HEK293 (cell line): ENCODE measurements around the gene MEIG1.

Source experiments
- CTCF ChIA-PET: fragments of 350-600 bp; formaldehyde crosslinking; extraction: SDS; loops from one replicate; lab custom pipeline; 2021; ENCODE audit warnings: antibody characterized with exemption; lab: Yijun Ruan, JAX
- POLR2A ChIA-PET: fragments of 300-600 bp; formaldehyde crosslinking; extraction: SDS; loops from one replicate; lab custom pipeline; 2020; ENCODE audit warnings: antibody characterized with exemption, inconsistent platforms; lab: Yijun Ruan, JAX
- H3K27ac ChIP-seq: fragments of 200-500 bp; sonication (Bioruptor generic); 2 replicates; pipeline ENCODE4 v1.5.1; 2014; ENCODE audit warnings: low read depth, low read length, control low read depth, inconsistent platforms; ENCODE audit errors: extremely low read depth
- H3K36me3 ChIP-seq, 2 experiments: fragments of 200-500 bp in 1 of 2; sonication (Bioruptor generic) in 1 of 2; 1 replicate in 1 of 2; 2 replicates in 1 of 2; pipeline ENCODE4 v1.5.1; 2014 to 2017; ENCODE audit warnings: inconsistent platforms in 2 of 2, low read length in 2 of 2; ENCODE audit not compliant: control insufficient read depth in 2 of 2, insufficient read depth in 1 of 2
- H3K4me1 ChIP-seq: fragments of 200-500 bp; sonication (Bioruptor generic); 2 replicates; pipeline ENCODE4 v1.5.1; 2014; ENCODE audit warnings: mild to moderate bottlenecking, low read length, inconsistent platforms; ENCODE audit not compliant: control insufficient read depth, insufficient read depth
- H3K4me3 ChIP-seq: 2 replicates; pipeline ENCODE4 v1.5.1; 2011; ENCODE audit warnings: low read depth, mild to moderate bottlenecking, control low read depth, low read length, moderate library complexity
- H3K9me3 ChIP-seq: fragments of 200-500 bp; sonication (Bioruptor generic); 2 replicates; pipeline ENCODE4 v1.5.1; 2014; ENCODE audit warnings: low read depth, low read length, inconsistent platforms; ENCODE audit not compliant: control insufficient read depth, insufficient read depth
- GLI4 ChIP-seq: fragments of 450-650 bp; formaldehyde crosslinking; IDR thresholded peaks from 2 replicates; pipeline ENCODE4 v1.5.1; 2016; ENCODE audit warnings: missing biosample characterization, missing genetic modification characterization
- MEIS1 ChIP-seq: sonication (generic); formaldehyde crosslinking; IDR thresholded peaks from 2 replicates; pipeline ENCODE4 v1.8.1; 2022; ENCODE audit warnings: missing genetic modification reagents, mild to moderate bottlenecking, borderline replicate concordance
- RBAK ChIP-seq: fragments of 450-650 bp; formaldehyde crosslinking; IDR thresholded peaks from 2 replicates; pipeline ENCODE4 v1.5.1; 2016; ENCODE audit warnings: missing biosample characterization, missing genetic modification characterization
- SP7 ChIP-seq: fragments of 450-650 bp; formaldehyde crosslinking; IDR thresholded peaks from 2 replicates; pipeline ENCODE4 v1.5.1; 2016; ENCODE audit warnings: missing biosample characterization, missing genetic modification characterization
- TRIM28 ChIP-seq: IDR thresholded peaks from 2 replicates; pipeline ENCODE4 v1.6.1; 2011; ENCODE audit warnings: low read length, control low read depth, borderline replicate concordance
- ZNF16 ChIP-seq: fragments of 450-650 bp; formaldehyde crosslinking; IDR thresholded peaks from 2 replicates; pipeline ENCODE4 v1.5.1; 2016; ENCODE audit warnings: low read depth, missing biosample characterization, missing genetic modification characterization
- ZNF239 ChIP-seq: fragments of 450-650 bp; formaldehyde crosslinking; IDR thresholded peaks from 2 replicates; pipeline ENCODE4 v1.5.1; 2016; ENCODE audit warnings: missing biosample characterization, missing genetic modification characterization
- ZNF335 ChIP-seq: fragments of 450-650 bp; formaldehyde crosslinking; conservative IDR thresholded peaks from 2 replicates; pipeline ENCODE4 v1.5.1; 2016; ENCODE audit warnings: missing biosample characterization, missing genetic modification characterization
- ZNF366 ChIP-seq: fragments of 450-650 bp; formaldehyde crosslinking; conservative IDR thresholded peaks from 2 replicates; pipeline ENCODE4 v1.5.1; 2016; ENCODE audit warnings: missing biosample characterization, missing genetic modification characterization
- ZNF530 ChIP-seq: fragments of 450-650 bp; formaldehyde crosslinking; IDR thresholded peaks from 2 replicates; pipeline ENCODE4 v1.5.1; 2016; ENCODE audit warnings: low read depth, missing biosample characterization, missing genetic modification characterization
- ZNF610 ChIP-seq: fragments of 450-650 bp; formaldehyde crosslinking; IDR thresholded peaks from 2 replicates; pipeline ENCODE4 v1.5.1; 2016; ENCODE audit warnings: missing biosample characterization, missing genetic modification characterization, borderline replicate concordance
- ZNF654 ChIP-seq: fragments of 450-650 bp; formaldehyde crosslinking; IDR thresholded peaks from 2 replicates; pipeline ENCODE4 v1.5.1; 2016; ENCODE audit warnings: low read depth, missing biosample characterization, missing genetic modification characterization
- TF ChIP-seq, protein P1 (sequence below): fragments of 450-650 bp; formaldehyde crosslinking; IDR thresholded peaks from 2 replicates; pipeline ENCODE4 v1.5.1; 2016; ENCODE audit warnings: missing biosample characterization, missing genetic modification characterization, low read depth
- TF ChIP-seq, protein P2 (sequence below): fragments of 450-650 bp; formaldehyde crosslinking; IDR thresholded peaks from 2 replicates; pipeline ENCODE4 v1.5.1; 2016; ENCODE audit warnings: missing biosample characterization, missing genetic modification characterization
- TF ChIP-seq, protein P3 (sequence below): sonication (generic); formaldehyde crosslinking; IDR thresholded peaks from 2 replicates; pipeline ENCODE4 v1.8.1; 2022; ENCODE audit warnings: mild to moderate bottlenecking, moderate library complexity, missing genetic modification reagents
- TF ChIP-seq, protein P4 (sequence below): fragments of 450-650 bp; formaldehyde crosslinking; IDR thresholded peaks from 2 replicates; pipeline ENCODE4 v1.5.1; 2017; ENCODE audit warnings: missing biosample characterization, missing genetic modification characterization
- TF ChIP-seq, protein P5 (sequence below): fragments of 450-650 bp; formaldehyde crosslinking; IDR thresholded peaks from 2 replicates; pipeline ENCODE4 v1.5.1; 2016; ENCODE audit warnings: missing biosample characterization, missing genetic modification characterization
- TF ChIP-seq, protein P6 (sequence below): fragments of 450-650 bp; formaldehyde crosslinking; IDR thresholded peaks from 2 replicates; pipeline ENCODE4 v1.5.1; 2017; ENCODE audit warnings: missing biosample characterization, missing genetic modification characterization
- TF ChIP-seq, protein P7 (sequence below): fragments of 450-650 bp; formaldehyde crosslinking; IDR thresholded peaks from 2 replicates; pipeline ENCODE4 v1.5.1; 2016; ENCODE audit warnings: missing biosample characterization, missing genetic modification characterization

MEIG1 gene

DNA sequence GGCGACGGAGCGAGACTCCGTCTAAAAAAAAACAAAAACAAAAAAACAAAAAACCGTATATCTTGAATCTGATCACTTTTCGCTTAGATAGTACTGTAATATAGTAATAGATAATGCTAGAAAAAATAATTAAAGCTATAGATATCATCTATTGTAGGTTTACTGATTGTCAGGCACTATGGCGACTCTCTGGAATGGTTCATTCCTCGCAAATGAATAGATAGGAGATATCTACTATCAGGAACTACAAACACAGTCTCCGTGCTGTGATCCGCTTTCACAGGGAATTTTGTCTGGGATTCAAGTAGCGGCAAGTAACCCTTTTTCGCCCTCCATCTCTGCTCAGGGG lies 342 bp upstream of the MEIG1 start (continued):
- TF ChIP-seq ZNF335 = peak; percentile 40
- TF ChIP-seq, protein P1, sequence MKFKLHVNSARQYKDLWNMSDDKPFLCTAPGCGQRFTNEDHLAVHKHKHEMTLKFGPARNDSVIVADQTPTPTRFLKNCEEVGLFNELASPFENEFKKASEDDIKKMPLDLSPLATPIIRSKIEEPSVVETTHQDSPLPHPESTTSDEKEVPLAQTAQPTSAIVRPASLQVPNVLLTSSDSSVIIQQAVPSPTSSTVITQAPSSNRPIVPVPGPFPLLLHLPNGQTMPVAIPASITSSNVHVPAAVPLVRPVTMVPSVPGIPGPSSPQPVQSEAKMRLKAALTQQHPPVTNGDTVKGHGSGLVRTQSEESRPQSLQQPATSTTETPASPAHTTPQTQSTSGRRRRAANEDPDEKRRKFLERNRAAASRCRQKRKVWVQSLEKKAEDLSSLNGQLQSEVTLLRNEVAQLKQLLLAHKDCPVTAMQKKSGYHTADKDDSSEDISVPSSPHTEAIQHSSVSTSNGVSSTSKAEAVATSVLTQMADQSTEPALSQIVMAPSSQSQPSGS = no peak

DNA sequence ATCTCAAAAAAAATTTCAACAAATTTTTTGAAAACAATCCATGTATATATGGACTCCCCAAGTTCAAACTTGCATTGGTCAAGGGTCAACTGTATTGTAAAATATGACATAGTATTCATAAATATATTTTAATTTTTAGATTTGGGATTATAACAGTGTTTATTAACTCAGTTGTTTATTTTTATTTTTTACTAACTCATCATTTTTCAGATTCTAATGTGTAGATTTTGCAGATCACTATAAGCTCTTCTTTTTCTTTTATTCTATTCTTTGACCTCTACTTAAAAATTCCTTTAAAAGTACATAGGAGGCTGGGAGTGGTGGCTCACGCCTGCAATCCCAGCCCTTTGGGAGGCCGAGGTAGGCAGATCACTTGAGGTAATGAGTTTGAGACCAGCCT lies 8.7 kb downstream of the MEIG1 start:
- Histone ChIP-seq H3K36me3 (no peaks in the 10 kb centered on the region), H3K4me1 (no peaks in the 10 kb centered on the region), H3K9me3 (no peaks in the 10 kb centered on the region), H3K27ac (no peak overlapping the region), H3K4me3 (no peak overlapping the region)
- ChIA-PET CTCF (no interaction called here), POLR2A (no interaction called here)
- TF ChIP-seq, protein P2, sequence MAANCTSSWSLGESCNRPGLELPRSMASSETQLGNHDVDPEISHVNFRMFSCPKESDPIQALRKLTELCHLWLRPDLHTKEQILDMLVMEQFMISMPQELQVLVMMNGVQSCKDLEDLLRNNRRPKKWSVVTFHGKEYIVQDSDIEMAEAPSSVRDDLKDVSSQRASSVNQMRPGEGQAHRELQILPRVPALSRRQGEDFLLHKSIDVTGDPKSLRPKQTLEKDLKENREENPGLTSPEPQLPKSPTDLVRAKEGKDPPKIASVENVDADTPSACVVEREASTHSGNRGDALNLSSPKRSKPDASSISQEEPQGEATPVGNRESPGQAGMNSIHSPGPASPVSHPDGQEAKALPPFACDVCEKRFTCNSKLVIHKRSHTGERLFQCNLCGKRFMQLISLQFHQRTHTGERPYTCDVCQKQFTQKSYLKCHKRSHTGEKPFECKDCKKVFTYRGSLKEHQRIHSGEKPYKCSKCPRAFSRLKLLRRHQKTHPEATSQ = no peak
- TF ChIP-seq, protein P3, sequence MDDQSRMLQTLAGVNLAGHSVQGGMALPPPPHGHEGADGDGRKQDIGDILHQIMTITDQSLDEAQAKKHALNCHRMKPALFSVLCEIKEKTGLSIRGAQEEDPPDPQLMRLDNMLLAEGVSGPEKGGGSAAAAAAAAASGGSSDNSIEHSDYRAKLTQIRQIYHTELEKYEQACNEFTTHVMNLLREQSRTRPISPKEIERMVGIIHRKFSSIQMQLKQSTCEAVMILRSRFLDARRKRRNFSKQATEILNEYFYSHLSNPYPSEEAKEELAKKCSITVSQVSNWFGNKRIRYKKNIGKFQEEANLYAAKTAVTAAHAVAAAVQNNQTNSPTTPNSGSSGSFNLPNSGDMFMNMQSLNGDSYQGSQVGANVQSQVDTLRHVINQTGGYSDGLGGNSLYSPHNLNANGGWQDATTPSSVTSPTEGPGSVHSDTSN = no peak
- TF ChIP-seq ZNF610 (tag by site-specific recombination) (no peak), ZNF16 (no peak), TRIM28 (no peak), RBAK (tag by site-specific recombination) (no peak), GLI4 (tag by site-specific recombination) (no peak), ZNF239 (tag by site-specific recombination) (no peak), SP7 (tag by site-specific recombination) (no peak), ZNF366 (no peak)

DNA sequence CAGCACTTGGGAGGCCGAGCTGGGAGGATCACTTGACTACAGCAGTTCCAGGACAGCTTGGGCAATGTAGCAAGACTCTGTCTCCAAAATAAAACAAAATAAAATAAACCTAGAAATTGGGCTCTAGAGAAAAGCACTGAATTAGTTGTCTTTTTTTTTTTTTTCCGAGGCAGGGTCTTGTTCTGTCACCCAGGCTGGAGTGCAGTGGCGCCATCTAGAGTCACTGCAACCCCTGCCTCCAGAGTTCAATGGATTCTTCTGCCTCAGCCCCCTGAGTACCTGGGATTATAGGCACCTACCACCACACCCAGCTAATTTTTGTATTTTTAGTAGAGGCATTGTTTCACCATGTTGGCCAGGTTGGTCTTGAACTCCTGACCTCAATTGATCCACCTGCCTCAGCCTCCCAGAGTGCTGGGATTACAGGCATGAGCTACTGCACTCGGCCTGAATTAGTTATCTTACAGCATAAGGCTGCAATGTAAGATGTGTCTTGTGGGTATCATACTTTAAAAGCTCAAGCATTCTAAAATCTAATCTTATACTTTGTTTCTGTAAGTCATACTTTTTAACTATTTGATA lies 12.8 kb downstream of the MEIG1 start:
- no peak overlapping the region for H3K27ac ChIP-seq
- TF ChIP-seq, protein P4, sequence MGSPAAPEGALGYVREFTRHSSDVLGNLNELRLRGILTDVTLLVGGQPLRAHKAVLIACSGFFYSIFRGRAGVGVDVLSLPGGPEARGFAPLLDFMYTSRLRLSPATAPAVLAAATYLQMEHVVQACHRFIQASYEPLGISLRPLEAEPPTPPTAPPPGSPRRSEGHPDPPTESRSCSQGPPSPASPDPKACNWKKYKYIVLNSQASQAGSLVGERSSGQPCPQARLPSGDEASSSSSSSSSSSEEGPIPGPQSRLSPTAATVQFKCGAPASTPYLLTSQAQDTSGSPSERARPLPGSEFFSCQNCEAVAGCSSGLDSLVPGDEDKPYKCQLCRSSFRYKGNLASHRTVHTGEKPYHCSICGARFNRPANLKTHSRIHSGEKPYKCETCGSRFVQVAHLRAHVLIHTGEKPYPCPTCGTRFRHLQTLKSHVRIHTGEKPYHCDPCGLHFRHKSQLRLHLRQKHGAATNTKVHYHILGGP (tag by site-specific recombination) = no peak
- TF ChIP-seq, protein P5, sequence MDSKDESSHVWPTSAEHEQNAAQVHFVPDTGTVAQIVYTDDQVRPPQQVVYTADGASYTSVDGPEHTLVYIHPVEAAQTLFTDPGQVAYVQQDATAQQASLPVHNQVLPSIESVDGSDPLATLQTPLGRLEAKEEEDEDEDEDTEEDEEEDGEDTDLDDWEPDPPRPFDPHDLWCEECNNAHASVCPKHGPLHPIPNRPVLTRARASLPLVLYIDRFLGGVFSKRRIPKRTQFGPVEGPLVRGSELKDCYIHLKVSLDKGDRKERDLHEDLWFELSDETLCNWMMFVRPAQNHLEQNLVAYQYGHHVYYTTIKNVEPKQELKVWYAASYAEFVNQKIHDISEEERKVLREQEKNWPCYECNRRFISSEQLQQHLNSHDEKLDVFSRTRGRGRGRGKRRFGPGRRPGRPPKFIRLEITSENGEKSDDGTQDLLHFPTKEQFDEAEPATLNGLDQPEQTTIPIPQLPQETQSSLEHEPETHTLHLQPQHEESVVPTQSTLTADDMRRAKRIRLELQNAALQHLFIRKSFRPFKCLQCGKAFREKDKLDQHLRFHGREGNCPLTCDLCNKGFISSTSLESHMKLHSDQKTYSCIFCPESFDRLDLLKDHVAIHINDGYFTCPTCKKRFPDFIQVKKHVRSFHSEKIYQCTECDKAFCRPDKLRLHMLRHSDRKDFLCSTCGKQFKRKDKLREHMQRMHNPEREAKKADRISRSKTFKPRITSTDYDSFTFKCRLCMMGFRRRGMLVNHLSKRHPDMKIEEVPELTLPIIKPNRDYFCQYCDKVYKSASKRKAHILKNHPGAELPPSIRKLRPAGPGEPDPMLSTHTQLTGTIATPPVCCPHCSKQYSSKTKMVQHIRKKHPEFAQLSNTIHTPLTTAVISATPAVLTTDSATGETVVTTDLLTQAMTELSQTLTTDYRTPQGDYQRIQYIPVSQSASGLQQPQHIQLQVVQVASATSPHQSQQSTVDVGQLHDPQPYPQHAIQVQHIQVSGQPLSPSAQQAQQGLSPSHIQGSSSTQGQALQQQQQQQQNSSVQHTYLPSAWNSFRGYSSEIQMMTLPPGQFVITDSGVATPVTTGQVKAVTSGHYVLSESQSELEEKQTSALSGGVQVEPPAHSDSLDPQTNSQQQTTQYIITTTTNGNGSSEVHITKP (tag by site-specific recombination) = peak; percentile 93
- TF ChIP-seq MEIS1 (no peak), ZNF530 (no peak), ZNF654 (tag by site-specific recombination) (peak; percentile 73), ZNF335 (0 out of 2 replicates have a peak, but pooled peaks have one; percentile 16)
- TF ChIP-seq, protein P6, sequence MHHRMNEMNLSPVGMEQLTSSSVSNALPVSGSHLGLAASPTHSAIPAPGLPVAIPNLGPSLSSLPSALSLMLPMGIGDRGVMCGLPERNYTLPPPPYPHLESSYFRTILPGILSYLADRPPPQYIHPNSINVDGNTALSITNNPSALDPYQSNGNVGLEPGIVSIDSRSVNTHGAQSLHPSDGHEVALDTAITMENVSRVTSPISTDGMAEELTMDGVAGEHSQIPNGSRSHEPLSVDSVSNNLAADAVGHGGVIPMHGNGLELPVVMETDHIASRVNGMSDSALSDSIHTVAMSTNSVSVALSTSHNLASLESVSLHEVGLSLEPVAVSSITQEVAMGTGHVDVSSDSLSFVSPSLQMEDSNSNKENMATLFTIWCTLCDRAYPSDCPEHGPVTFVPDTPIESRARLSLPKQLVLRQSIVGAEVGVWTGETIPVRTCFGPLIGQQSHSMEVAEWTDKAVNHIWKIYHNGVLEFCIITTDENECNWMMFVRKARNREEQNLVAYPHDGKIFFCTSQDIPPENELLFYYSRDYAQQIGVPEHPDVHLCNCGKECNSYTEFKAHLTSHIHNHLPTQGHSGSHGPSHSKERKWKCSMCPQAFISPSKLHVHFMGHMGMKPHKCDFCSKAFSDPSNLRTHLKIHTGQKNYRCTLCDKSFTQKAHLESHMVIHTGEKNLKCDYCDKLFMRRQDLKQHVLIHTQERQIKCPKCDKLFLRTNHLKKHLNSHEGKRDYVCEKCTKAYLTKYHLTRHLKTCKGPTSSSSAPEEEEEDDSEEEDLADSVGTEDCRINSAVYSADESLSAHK = no peak
- TF ChIP-seq, protein P7, sequence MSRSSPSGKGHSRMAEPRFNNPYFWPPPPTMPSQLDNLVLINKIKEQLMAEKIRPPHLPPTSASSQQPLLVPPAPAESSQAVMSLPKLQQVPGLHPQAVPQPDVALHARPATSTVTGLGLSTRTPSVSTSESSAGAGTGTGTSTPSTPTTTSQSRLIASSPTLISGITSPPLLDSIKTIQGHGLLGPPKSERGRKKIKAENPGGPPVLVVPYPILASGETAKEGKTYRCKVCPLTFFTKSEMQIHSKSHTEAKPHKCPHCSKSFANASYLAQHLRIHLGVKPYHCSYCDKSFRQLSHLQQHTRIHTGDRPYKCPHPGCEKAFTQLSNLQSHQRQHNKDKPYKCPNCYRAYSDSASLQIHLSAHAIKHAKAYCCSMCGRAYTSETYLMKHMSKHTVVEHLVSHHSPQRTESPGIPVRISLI (tag by site-specific recombination) = 0 out of 2 replicates have a peak, but pooled peaks have one; percentile 47
- ChIA-PET POLR2A (interaction anchor here (1.7 kb wide), 1 partner anchor 18 kb away, joined by 7 read pairs; the partner anchor contains the start of gene DCLRE1C), CTCF (interaction anchor here (0.6 to 1.8 kb wide), 47 partner anchors 10 to 1181 kb away, joined by 3 to 21 read pairs (median 4); partner anchors contain the start of genes DCLRE1C, MEIG1 and SUV39H2)
- H3K4me3 ChIP-seq = no peak overlapping the region
- H3K4me1 ChIP-seq = no peaks in the 10 kb centered on the region
- H3K9me3 ChIP-seq = no peaks in the 10 kb centered on the region
- H3K36me3 ChIP-seq = no peaks in the 10 kb centered on the region
